ENCODE results near the gene TBC1D22A. TPM values are rescaled to one million over a fixed set of nuclear protein-coding genes. Genes with fewer than 3 reads are reported as not detected.
A peak's percentile ranks its signal among the peaks of the same experiment; 100 is the strongest.

Gene TBC1D22A
- total RNA-seq, 2 donors from 2014 or later = 21.0 to 27.9 TPM

GRCh38 chr22:46980392-46980791 lies 217.9 kb downstream of the TBC1D22A start:
- TF ChIP-seq CTCF (conservative IDR thresholded peaks at IDR 0.05) = no peak
- Mint-ChIP-seq H3K27me3 (ENCODE audit: insufficient read depth) (no peaks in the 10 kb centered on the region), H3K27ac (no peak overlapping the region), H3K4me1 (no peaks in the 10 kb centered on the region), H3K9me3 (no peaks in the 10 kb centered on the region), H3K4me3 (no peak overlapping the region), H3K36me3 (ENCODE audit: low read depth) (peaks cover 49% of the 10 kb centered on the region)
- Histone ChIP-seq H3K4me3 (ENCODE audit: low read length) (no peak overlapping the region), H3K36me3 (ENCODE audit: control insufficient read depth, insufficient read depth, low read length) (peaks cover 11% of the 10 kb centered on the region), H3K27ac (ENCODE audit: low read depth, low read length) (no peak overlapping the region), H3K9me3 (ENCODE audit: control insufficient read depth, low read length) (no peaks in the 10 kb centered on the region), H3K4me1 (ENCODE audit: control insufficient read depth, insufficient read depth, low read length) (no peaks in the 10 kb centered on the region), H3K27me3 (ENCODE audit: control insufficient read depth, insufficient read depth, low read length, poor library complexity, severe bottlenecking) (no peaks in the 10 kb centered on the region), H3K9ac (ENCODE audit: extremely low read depth, low read length, poor library complexity, severe bottlenecking) (no peak overlapping the region)
- no peak for DNase-seq
- WGBS, 2 experiments (ENCODE audit: insufficient coverage in 1 of 2, insufficient read length in 1 of 2) = 91 to 95% methylated on average over 3 of the region's 3 CpGs

GRCh38 chr22:46982635-46983034 lies 220.2 kb downstream of the TBC1D22A start:
- H3K36me3 ChIP-seq (ENCODE audit: control insufficient read depth, insufficient read depth, low read length) = peaks cover 7% of the 10 kb centered on the region
- H3K4me3 Mint-ChIP-seq = no peak overlapping the region
- DNase-seq = no peak
- no peaks in the 10 kb centered on the region for H3K4me1 Mint-ChIP-seq
- H3K27ac ChIP-seq (ENCODE audit: low read depth, low read length) = no peak overlapping the region
- H3K27ac Mint-ChIP-seq = peak overlapping the region; percentile 27
- no peaks in the 10 kb centered on the region for H3K27me3 Mint-ChIP-seq (ENCODE audit: insufficient read depth)
- H3K9me3 Mint-ChIP-seq = no peaks in the 10 kb centered on the region
- no peaks in the 10 kb centered on the region for H3K27me3 ChIP-seq (ENCODE audit: control insufficient read depth, insufficient read depth, low read length, poor library complexity, severe bottlenecking)
- no peak overlapping the region for H3K9ac ChIP-seq (ENCODE audit: extremely low read depth, low read length, poor library complexity, severe bottlenecking)
- H3K4me1 ChIP-seq (ENCODE audit: control insufficient read depth, insufficient read depth, low read length) = no peaks in the 10 kb centered on the region
- TF ChIP-seq CTCF (conservative IDR thresholded peaks at IDR 0.05) = no peak
- WGBS, 2 experiments (ENCODE audit: insufficient coverage in 1 of 2, insufficient read length in 1 of 2) = 96% methylated on average over 13 to 14 of the region's 14 CpGs
- peaks cover 35% of the 10 kb centered on the region for H3K36me3 Mint-ChIP-seq (ENCODE audit: low read depth)
- H3K4me3 ChIP-seq (ENCODE audit: low read length) = no peak overlapping the region
- H3K9me3 ChIP-seq (ENCODE audit: control insufficient read depth, low read length) = no peaks in the 10 kb centered on the region

GRCh38 chr22:46983046-46983445 lies 220.6 kb downstream of the TBC1D22A start:
- Mint-ChIP-seq H3K36me3 (ENCODE audit: low read depth) (peaks cover 31% of the 10 kb centered on the region), H3K27me3 (ENCODE audit: insufficient read depth) (no peaks in the 10 kb centered on the region), H3K4me1 (no peaks in the 10 kb centered on the region), H3K9me3 (no peaks in the 10 kb centered on the region), H3K4me3 (no peak overlapping the region), H3K27ac (peak overlapping the region; percentile 27)
- 83 to 94% methylated on average over 2 to 4 of the region's 4 CpGs for WGBS, 2 experiments (ENCODE audit: insufficient coverage in 1 of 2, insufficient read length in 1 of 2)
- no peak overlapping the region for H3K27ac ChIP-seq (ENCODE audit: low read depth, low read length)
- H3K9ac ChIP-seq (ENCODE audit: extremely low read depth, low read length, poor library complexity, severe bottlenecking) = no peak overlapping the region
- H3K9me3 ChIP-seq (ENCODE audit: control insufficient read depth, low read length) = no peaks in the 10 kb centered on the region
- no peaks in the 10 kb centered on the region for H3K27me3 ChIP-seq (ENCODE audit: control insufficient read depth, insufficient read depth, low read length, poor library complexity, severe bottlenecking)
- H3K4me1 ChIP-seq (ENCODE audit: control insufficient read depth, insufficient read depth, low read length) = no peaks in the 10 kb centered on the region
- peaks cover 7% of the 10 kb centered on the region for H3K36me3 ChIP-seq (ENCODE audit: control insufficient read depth, insufficient read depth, low read length)
- no peak for DNase-seq
- no peak for TF ChIP-seq CTCF (conservative IDR thresholded peaks at IDR 0.05)
- no peak overlapping the region for H3K4me3 ChIP-seq (ENCODE audit: low read length)

Measured in endodermal cell (in vitro differentiated cells).